H9 (cell line): Measurements from ENCODE around the gene THRB. TPM values are rescaled to one million over a fixed set of nuclear protein-coding genes. Genes with fewer than 3 reads are reported as not detected.

Experiments used
- DNase-seq: peaks from one replicate; pipeline ENCODE4 v3.0.0-alpha.2; 2017
- H2AFZ ChIP-seq: one replicate; pipeline ENCODE4 v1.6.1; 2013; ENCODE audit warnings: mild to moderate bottlenecking, low read length, control low read depth, moderate library complexity
- H2AK5ac ChIP-seq: 2 replicates; pipeline ENCODE4 v1.6.1; 2013; ENCODE audit warnings: low read length, control low read depth, mixed read lengths; ENCODE audit not compliant: insufficient read length
- H2BK120ac ChIP-seq: one replicate; pipeline ENCODE4 v1.6.1; 2013; ENCODE audit warnings: low read depth, mild to moderate bottlenecking, low read length, control low read depth, inconsistent platforms; ENCODE audit not compliant: poor library complexity, severe bottlenecking
- H2BK12ac ChIP-seq: 2 replicates; pipeline ENCODE4 v1.6.1; 2013; ENCODE audit warnings: low read length, control low read depth, mixed read lengths, low read depth; ENCODE audit not compliant: insufficient read length
- H2BK15ac ChIP-seq: 2 replicates; pipeline ENCODE4 v1.6.1; 2013; ENCODE audit warnings: low read depth, low read length, control low read depth
- H2BK20ac ChIP-seq: one replicate; pipeline ENCODE4 v1.6.1; 2013; ENCODE audit warnings: low read depth, mild to moderate bottlenecking, low read length, control low read depth, inconsistent platforms; ENCODE audit not compliant: poor library complexity, severe bottlenecking
- H2BK5ac ChIP-seq: 2 replicates; pipeline ENCODE4 v1.6.1; 2013; ENCODE audit warnings: low read length, control low read depth, mixed read lengths; ENCODE audit not compliant: insufficient read length
- H3K14ac ChIP-seq: 2 replicates; pipeline ENCODE4 v1.6.1; 2013; ENCODE audit warnings: low read length, control low read depth; ENCODE audit not compliant: insufficient read depth
- H3K18ac ChIP-seq: 2 replicates; pipeline ENCODE4 v1.6.1; 2013; ENCODE audit warnings: low read depth, mild to moderate bottlenecking, mixed read lengths, low read length, control low read depth; ENCODE audit not compliant: insufficient read length
- H3K23ac ChIP-seq: 2 replicates; pipeline ENCODE4 v1.6.1; 2013; ENCODE audit warnings: low read length, control low read depth, mixed read lengths, low read depth; ENCODE audit not compliant: insufficient read length
- H3K23me2 ChIP-seq: 2 replicates; pipeline ENCODE4 v1.6.1; 2013; ENCODE audit warnings: low read depth, mild to moderate bottlenecking, mixed read lengths, low read length, control low read depth; ENCODE audit not compliant: insufficient read length, poor library complexity, severe bottlenecking
- H3K27ac ChIP-seq: 2 replicates; pipeline ENCODE4 v1.5.1; 2013; ENCODE audit warnings: low read length, control low read depth, mixed read lengths, low read depth; ENCODE audit not compliant: insufficient read length
- H3K27me3 ChIP-seq: 2 replicates; pipeline ENCODE4 v1.6.1; 2013; ENCODE audit warnings: low read length, control low read depth, inconsistent platforms; ENCODE audit not compliant: insufficient read depth
- H3K4ac ChIP-seq: 2 replicates; pipeline ENCODE4 v1.6.1; 2013; ENCODE audit warnings: low read depth, mild to moderate bottlenecking, control low read depth, inconsistent platforms, low read length, moderate library complexity
- H3K4me1 ChIP-seq: 2 replicates; pipeline ENCODE4 v1.6.1; 2013; ENCODE audit warnings: low read length, control low read depth, inconsistent platforms; ENCODE audit not compliant: insufficient read depth
- H3K4me2 ChIP-seq: 2 replicates; pipeline ENCODE4 v1.6.1; 2013; ENCODE audit warnings: low read length, control low read depth, mixed read lengths; ENCODE audit not compliant: insufficient read length, insufficient read depth
- H3K56ac ChIP-seq: 2 replicates; pipeline ENCODE4 v1.6.1; 2013; ENCODE audit warnings: low read depth, mild to moderate bottlenecking, mixed read lengths, low read length, control low read depth; ENCODE audit not compliant: insufficient read length
- H3K79me1 ChIP-seq: 2 replicates; pipeline ENCODE4 v1.6.1; 2013; ENCODE audit warnings: low read depth, mild to moderate bottlenecking, moderate library complexity, low read length, control low read depth, inconsistent platforms; ENCODE audit not compliant: insufficient read depth, poor library complexity, severe bottlenecking
- H3K79me2 ChIP-seq: 2 replicates; pipeline ENCODE4 v1.6.1; 2013; ENCODE audit warnings: low read length, control low read depth, inconsistent platforms; ENCODE audit not compliant: insufficient read depth
- H3K9ac ChIP-seq: 2 replicates; pipeline ENCODE4 v1.6.1; 2013; ENCODE audit warnings: low read length, control low read depth, mixed read lengths; ENCODE audit not compliant: insufficient read length; ENCODE audit errors: extremely low read depth
- H3K9me3 ChIP-seq: one replicate; pipeline ENCODE4 v1.6.1; 2013; ENCODE audit warnings: low read depth, low read length, inconsistent platforms; ENCODE audit not compliant: control insufficient read depth
- H3T11ph ChIP-seq: one replicate; pipeline ENCODE4 v1.6.1; 2013; ENCODE audit warnings: mild to moderate bottlenecking, low read length, control low read depth, inconsistent platforms
- H4K20me1 ChIP-seq: one replicate; pipeline ENCODE4 v1.6.1; 2013; ENCODE audit not compliant: control insufficient read depth, insufficient read length, insufficient read depth
- H4K5ac ChIP-seq: 2 replicates; pipeline ENCODE4 v1.6.1; 2013; ENCODE audit warnings: low read depth, mild to moderate bottlenecking, mixed read lengths, low read length, control low read depth; ENCODE audit not compliant: insufficient read length
- H4K8ac ChIP-seq: replicated peaks from 2 replicates; pipeline ENCODE4 v1.6.1; 2013; ENCODE audit warnings: low read length, control low read depth, mixed read lengths, low read depth; ENCODE audit not compliant: insufficient read length
- H4K91ac ChIP-seq: 2 replicates; pipeline ENCODE4 v1.6.1; 2013; ENCODE audit warnings: low read depth, mild to moderate bottlenecking, moderate library complexity, mixed read lengths, low read length, control low read depth; ENCODE audit not compliant: insufficient read length
- H3K27ac Mint-ChIP-seq, 3 experiments: 2 replicates in 2 of 3; 3 replicates in 1 of 3; pipeline ENCODE4 v1.8.0; 2020 to 2021; ENCODE audit warnings: mixed read lengths in 3 of 3, mild to moderate bottlenecking in 1 of 3, moderate library complexity in 1 of 3
- H3K27me3 Mint-ChIP-seq: 2 replicates; pipeline ENCODE4 v1.8.0; 2021; ENCODE audit warnings: low read depth, mild to moderate bottlenecking, moderate library complexity, mixed read lengths
- H3K36me3 Mint-ChIP-seq, 3 experiments: 2 replicates in 2 of 3; 3 replicates in 1 of 3; pipeline ENCODE4 v1.8.0; 2020 to 2021; ENCODE audit warnings: low read depth in 3 of 3, mixed read lengths in 3 of 3; ENCODE audit not compliant: insufficient read depth in 1 of 3
- H3K4me1 Mint-ChIP-seq, 2 experiments: 2 replicates each; pipeline ENCODE4 v1.8.0; 2020; ENCODE audit warnings: mixed read lengths in 2 of 2
- H3K4me3 Mint-ChIP-seq, 2 experiments: 2 replicates in 1 of 2; 3 replicates in 1 of 2; pipeline ENCODE4 v1.8.0; 2020 to 2021; ENCODE audit warnings: mild to moderate bottlenecking in 2 of 2, mixed read lengths in 2 of 2, moderate library complexity in 1 of 2
- H3K9me3 Mint-ChIP-seq, 2 experiments: 2 replicates in 1 of 2; 3 replicates in 1 of 2; pipeline ENCODE4 v1.8.0; 2020; ENCODE audit warnings: mild to moderate bottlenecking in 2 of 2, mixed read lengths in 2 of 2, moderate library complexity in 1 of 2
- CTCF ChIP-seq: fragments of 200-600 bp; sonication (generic); conservative IDR thresholded peaks from 3 replicates; pipeline ENCODE4 v1.8.0; 2021; ENCODE audit warnings: antibody characterized with exemption, mild to moderate bottlenecking
- WGBS: extraction: QIAGEN DNeasy Blood & Tissue Kit; methylation state at CpG from one replicate; pipeline ENCODE4 v1.1.7; 2013; ENCODE audit warnings: missing lambda C conversion rate, low lambda C conversion rate, mixed read lengths; ENCODE audit not compliant: insufficient read length; ENCODE audit errors: extremely low coverage; 5-methylcytosine and 5-hydroxymethylcytosine counted together
- total RNA-seq: library from RNA; stranded (reverse); gene quantifications from 2 replicates; pipeline ENCODE4 v1.2.1, GENCODE V29; 2021

Gene THRB
- total RNA-seq, 1 experiment from 2014 or later: 8.6 TPM

GRCh38 chr3:24390169-24391130, 104.2 kb downstream of the THRB start:
- no peaks in the 10 kb centered on the region for H3K79me1 ChIP-seq
- no peaks in the 10 kb centered on the region for H3K79me2 ChIP-seq
- H3K4me2 ChIP-seq: no peak overlapping the region
- no peak overlapping the region for H2BK5ac ChIP-seq
- no peak overlapping the region for H3K4ac ChIP-seq
- no peak overlapping the region for H4K8ac ChIP-seq
- Mint-ChIP-seq H3K27ac (no peak overlapping the region), H3K27me3 (peaks cover 21% of the 10 kb centered on the region), H3K4me3 (no peak overlapping the region), H3K9me3 (no peaks in the 10 kb centered on the region), H3K4me1 (peaks cover 21 to 22% of the 10 kb centered on the region in 2 experiments), H3K36me3 (no peaks in the 10 kb centered on the region)
- no peak overlapping the region for H4K5ac ChIP-seq
- no peak for DNase-seq
- H3K9ac ChIP-seq: no peak overlapping the region
- peaks cover 5% of the 10 kb centered on the region; the same call in 1 of the 2 replicates for H3K4me1 ChIP-seq
- 0 out of 2 replicates have a peak overlapping the region, but pooled peaks have one; percentile 50 for H3K14ac ChIP-seq
- no peak overlapping the region for H3T11ph ChIP-seq
- H4K20me1 ChIP-seq: no peaks in the 10 kb centered on the region
- H2BK15ac ChIP-seq: no peak overlapping the region
- no peak overlapping the region for H2AFZ ChIP-seq
- H3K27ac ChIP-seq: no peak overlapping the region
- H3K27me3 ChIP-seq: no peaks in the 10 kb centered on the region
- WGBS: no CpG with 5 or more reads among the region's 3 CpGs
- no peak for TF ChIP-seq CTCF
- H2BK20ac ChIP-seq: no peak overlapping the region
- no peaks in the 10 kb centered on the region for H3K9me3 ChIP-seq
- H2BK120ac ChIP-seq: no peak overlapping the region
- no peak overlapping the region for H3K23ac ChIP-seq
- no peak overlapping the region for H3K18ac ChIP-seq
- H2AK5ac ChIP-seq: no peak overlapping the region
- no peak overlapping the region for H4K91ac ChIP-seq
- no peak overlapping the region for H2BK12ac ChIP-seq
- H3K56ac ChIP-seq: no peak overlapping the region
- no peaks in the 10 kb centered on the region for H3K23me2 ChIP-seq
